Lung (tissue), 12 donors: ENCODE measurements around the gene SLC27A1. TPM values are rescaled to one million over a fixed set of nuclear protein-coding genes. Genes with fewer than 3 reads are reported as not detected.

Experiments
- ATAC-seq: fragments of 200-7000 bp; cut with Tn5 transposase; one replicate; pipeline ENCODE4 v1.9.1; 2020; ENCODE audit warnings: moderate number of reproducible peaks; ENCODE audit not compliant: insufficient read depth, low FRiP score
- DNase-seq, 3 donors: peaks; one replicate each; pipeline ENCODE4 v3.0.0-alpha.2; 2013 to 2017
- H3K27ac ChIP-seq, 2 donors: one replicate each; pipeline ENCODE4 v1.5.1; 2013; ENCODE audit warnings: mild to moderate bottlenecking in 2 of 2, moderate library complexity in 2 of 2, control low read depth in 1 of 2, inconsistent platforms in 1 of 2, low read depth in 1 of 2, low read length in 1 of 2
- H3K27me3 ChIP-seq, 3 donors: one replicate each; pipeline ENCODE4 v1.5.1; 2013; ENCODE audit warnings: low read length in 2 of 3; ENCODE audit not compliant: control insufficient read depth in 3 of 3, insufficient read depth in 3 of 3
- H3K36me3 ChIP-seq, 4 donors: one replicate each; pipeline ENCODE4 v1.5.1; 2013; ENCODE audit warnings: low read length in 4 of 4, mild to moderate bottlenecking in 1 of 4, moderate library complexity in 1 of 4; ENCODE audit not compliant: control insufficient read depth in 4 of 4, insufficient read depth in 4 of 4
- H3K4me1 ChIP-seq, 5 donors: one replicate each; pipeline ENCODE4 v1.5.1; 2013; ENCODE audit warnings: low read length in 5 of 5, mild to moderate bottlenecking in 2 of 5, moderate library complexity in 1 of 5; ENCODE audit not compliant: control insufficient read depth in 5 of 5, insufficient read depth in 5 of 5
- H3K4me3 ChIP-seq: one replicate; pipeline ENCODE4 v1.5.1; 2013; ENCODE audit warnings: mild to moderate bottlenecking, control low read depth, moderate library complexity
- H3K9ac ChIP-seq, 2 donors: one replicate each; pipeline ENCODE4 v1.5.1; 2013; ENCODE audit warnings: low read length in 2 of 2, control low read depth in 1 of 2; ENCODE audit not compliant: insufficient read depth in 1 of 2
- H3K9me3 ChIP-seq, 4 donors: one replicate each; pipeline ENCODE4 v1.5.1; 2013; ENCODE audit warnings: low read length in 3 of 4, mild to moderate bottlenecking in 1 of 4, moderate library complexity in 1 of 4; ENCODE audit not compliant: control insufficient read depth in 4 of 4, insufficient read depth in 3 of 4
- WGBS, 2 donors: extraction: QIAGEN DNeasy Blood & Tissue Kit; methylation state at CpG; one replicate each; pipeline ENCODE4 v1.1.7; 2013; 5-methylcytosine and 5-hydroxymethylcytosine counted together
- polyA plus RNA-seq, 2 donors: library from polyadenylated mRNA; stranded (reverse); fragments of 200-250 nt; gene quantifications; one replicate each; pipeline ENCODE4 v1.2.1, GENCODE V29; 2013
- total RNA-seq, 2 donors: library from RNA; depleted of rRNA in 1 of 2; stranded (reverse); fragments of >200 nt in 1 of 2; gene quantifications; one replicate each; pipeline ENCODE4 v1.2.1, GENCODE V29; 2014 to 2021
- TF ChIP-seq, protein P1 (sequence below): IDR thresholded peaks from 2 replicates; pipeline ENCODE4 v1.5.1; 2012; ENCODE audit warnings: mild to moderate bottlenecking; ENCODE audit errors: control extremely low read depth, extremely low read depth
- donor health status: control.
- donor health status: control.
- donor health status: Bipolar disorder and iron deficiency.
- donor health status: healthy.
- donor health status: DM: yes; HTN: yes; CAD: no.

Gene SLC27A1
- total and polyA plus RNA-seq, 4 donors = 12.2 to 26.9 (median 20.6) TPM

DNA sequence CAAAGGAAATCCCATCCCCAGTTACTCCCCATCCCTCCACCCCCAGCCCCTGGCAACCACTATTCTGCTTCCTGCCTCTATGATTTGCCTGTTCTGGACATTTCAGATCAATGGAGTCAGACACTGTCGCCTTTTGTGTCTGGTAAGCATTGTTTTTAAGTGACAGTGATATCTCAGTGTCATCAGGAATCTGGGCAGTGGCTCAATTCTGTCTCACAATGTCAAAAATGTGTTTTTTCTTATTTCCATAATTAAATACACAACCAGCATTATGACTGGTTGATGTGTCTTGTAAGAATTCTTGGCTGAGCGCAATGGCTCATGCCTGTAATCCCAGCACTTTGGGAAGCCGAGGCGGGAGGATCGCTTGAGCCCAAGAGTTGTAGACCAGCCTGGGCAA, 21.0 kb downstream of the SLC27A1 start:
- no peak overlapping the region for H3K27ac ChIP-seq
- no peak for DNase-seq
- peaks cover 0 to 8% (median 4%) of the 10 kb centered on the region in 4 donors for H3K36me3 ChIP-seq
- no peak overlapping the region for H3K4me3 ChIP-seq
- H3K27me3 ChIP-seq = no peaks in the 10 kb centered on the region
- no peak overlapping the region for H3K9ac ChIP-seq
- WGBS, 2 donors = 87 to 93% methylated on average over 5 of the region's 5 CpGs
- no peak for ATAC-seq
- no peaks in the 10 kb centered on the region for H3K9me3 ChIP-seq
- TF ChIP-seq, protein P1, sequence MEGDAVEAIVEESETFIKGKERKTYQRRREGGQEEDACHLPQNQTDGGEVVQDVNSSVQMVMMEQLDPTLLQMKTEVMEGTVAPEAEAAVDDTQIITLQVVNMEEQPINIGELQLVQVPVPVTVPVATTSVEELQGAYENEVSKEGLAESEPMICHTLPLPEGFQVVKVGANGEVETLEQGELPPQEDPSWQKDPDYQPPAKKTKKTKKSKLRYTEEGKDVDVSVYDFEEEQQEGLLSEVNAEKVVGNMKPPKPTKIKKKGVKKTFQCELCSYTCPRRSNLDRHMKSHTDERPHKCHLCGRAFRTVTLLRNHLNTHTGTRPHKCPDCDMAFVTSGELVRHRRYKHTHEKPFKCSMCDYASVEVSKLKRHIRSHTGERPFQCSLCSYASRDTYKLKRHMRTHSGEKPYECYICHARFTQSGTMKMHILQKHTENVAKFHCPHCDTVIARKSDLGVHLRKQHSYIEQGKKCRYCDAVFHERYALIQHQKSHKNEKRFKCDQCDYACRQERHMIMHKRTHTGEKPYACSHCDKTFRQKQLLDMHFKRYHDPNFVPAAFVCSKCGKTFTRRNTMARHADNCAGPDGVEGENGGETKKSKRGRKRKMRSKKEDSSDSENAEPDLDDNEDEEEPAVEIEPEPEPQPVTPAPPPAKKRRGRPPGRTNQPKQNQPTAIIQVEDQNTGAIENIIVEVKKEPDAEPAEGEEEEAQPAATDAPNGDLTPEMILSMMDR = no peak
- peaks cover 0 to 8% (median 0%) of the 10 kb centered on the region in 5 donors for H3K4me1 ChIP-seq

DNA sequence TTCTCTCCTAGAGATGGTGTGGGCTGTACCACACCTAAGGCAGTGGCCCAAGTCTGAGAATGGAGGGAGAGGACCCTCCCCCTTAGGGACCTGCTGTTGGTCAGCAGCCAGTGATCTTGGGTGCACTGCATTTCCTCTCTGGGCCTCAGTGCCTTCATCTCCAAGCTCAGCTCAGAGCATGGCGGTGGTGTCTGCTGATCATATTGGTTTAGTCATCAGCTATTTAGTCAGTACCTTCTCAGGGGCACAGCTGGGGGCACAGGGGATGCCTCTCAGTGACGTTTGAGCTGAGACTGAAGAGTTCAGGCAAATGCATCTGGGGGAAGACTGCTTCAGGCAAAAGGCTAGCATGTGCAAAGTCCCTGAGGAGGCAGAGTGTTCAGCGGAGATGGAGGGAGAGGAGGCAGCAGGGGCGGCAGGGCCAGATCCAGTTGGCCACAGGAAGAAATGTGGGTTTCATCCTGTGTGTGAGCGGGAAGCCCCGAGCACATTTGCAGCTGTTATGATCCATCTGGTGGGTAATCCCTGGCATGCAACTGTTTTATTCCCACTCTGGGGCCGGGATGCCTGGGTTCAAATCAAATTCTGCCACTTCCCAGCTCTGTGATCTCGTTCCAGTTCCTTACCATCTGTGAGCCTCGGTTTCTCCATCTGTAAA, 25.4 kb downstream of the SLC27A1 start:
- ATAC-seq (no peak), DNase-seq (no peak)
- H3K4me1 ChIP-seq = peaks cover 0 to 11% (median 5%) of the 10 kb centered on the region in 5 donors
- TF ChIP-seq, protein P1 = no peak
- no peaks in the 10 kb centered on the region for H3K9me3 ChIP-seq
- 63 to 67% methylated on average over 9 of the region's 9 CpGs for WGBS, 2 donors
- no peaks in the 10 kb centered on the region for H3K27me3 ChIP-seq
- H3K4me3 ChIP-seq = no peak overlapping the region
- peaks cover 0 to 12% (median 7%) of the 10 kb centered on the region in 4 donors for H3K36me3 ChIP-seq
- no peak overlapping the region for H3K27ac ChIP-seq
- H3K9ac ChIP-seq = no peak overlapping the region

DNA sequence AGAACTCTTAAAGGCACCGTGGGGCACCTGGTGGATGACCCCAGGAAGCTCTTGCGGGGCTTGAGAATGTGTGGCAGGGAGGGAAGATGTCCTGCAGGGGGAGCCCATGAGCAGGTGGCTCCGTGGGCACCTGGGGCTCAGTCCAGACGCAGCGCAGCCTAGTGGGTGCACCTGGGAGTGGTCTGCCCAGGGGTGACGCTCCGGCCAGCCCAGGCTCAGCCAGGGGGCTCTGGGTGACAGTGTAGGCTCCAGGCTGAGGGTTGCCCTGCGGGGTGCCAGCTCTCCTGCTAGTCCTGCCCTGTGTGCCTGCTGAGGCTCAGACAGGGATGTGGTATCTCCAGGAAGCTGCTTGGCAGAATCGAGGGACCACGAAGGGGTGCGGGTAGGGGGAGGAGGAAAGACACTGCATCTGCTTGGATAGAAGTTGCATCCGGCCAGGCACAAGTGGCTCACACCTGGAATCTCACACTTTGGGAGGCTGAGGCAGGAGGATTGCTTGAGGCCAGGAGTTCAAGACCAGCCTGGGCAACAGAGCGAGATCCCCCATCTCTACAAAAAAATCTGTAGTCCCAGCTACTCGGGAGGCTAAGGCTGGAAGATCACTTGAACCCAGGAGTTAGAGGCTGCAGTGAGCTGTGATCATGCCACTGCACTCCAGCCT, 26.1 kb downstream of the SLC27A1 start:
- TF ChIP-seq, protein P1 = peak; percentile 80
- Histone ChIP-seq H3K4me3 (no peak overlapping the region), H3K27ac (no peak overlapping the region), H3K9ac (no peak overlapping the region), H3K36me3 (peaks cover 0 to 14% (median 7%) of the 10 kb centered on the region in 4 donors), H3K4me1 (peaks cover 0 to 11% (median 5%) of the 10 kb centered on the region in 5 donors), H3K9me3 (no peaks in the 10 kb centered on the region), H3K27me3 (no peaks in the 10 kb centered on the region)
- WGBS, 2 donors = 26 to 29% methylated on average over 14 of the region's 14 CpGs
- ATAC-seq (peak; percentile 67), DNase-seq (peak; percentile 40 to 67 (median 49))
